SK-N-SH (cell line): ENCODE results near the gene TP53I3. TPM values are rescaled to one million over a fixed set of nuclear protein-coding genes. Genes with fewer than 3 reads are reported as not detected.

Source experiments
- CTCF ChIA-PET: fragments of 300-600, 350-600 bp; formaldehyde crosslinking; extraction: SDS; loops from one replicate; lab custom pipeline; 2021; lab: Yijun Ruan, JAX
- POLR2A ChIA-PET: fragments of 350-600 bp; sonication (Branson Sonifier 250); formaldehyde crosslinking; extraction: SDS; loops from one replicate; lab custom pipeline; 2020; ENCODE audit warnings: antibody characterized with exemption, inconsistent platforms; lab: Yijun Ruan, JAX
- DNase-seq: peaks from one replicate; pipeline ENCODE4 v3.0.0; 2012
- H2AFZ ChIP-seq: fragments of 200-600 bp; sonication (generic); 2 replicates; pipeline ENCODE4 v1.8.1; 2016; ENCODE audit warnings: antibody characterized with exemption, mild to moderate bottlenecking, low read depth
- H3F3A ChIP-seq: fragments of 200-600 bp; sonication (generic); replicated peaks from 2 replicates; pipeline ENCODE3; 2016; ENCODE audit warnings: antibody characterized with exemption, mild to moderate bottlenecking; ENCODE audit not compliant: insufficient read depth
- H3K27ac ChIP-seq, 2 experiments: fragments of 200-500 bp in 1 of 2; fragments of 200-600 bp in 1 of 2; sonication (Bioruptor generic) in 1 of 2; sonication (generic), shearing (Covaris generic) in 1 of 2; 2 replicates each; pipeline versions ENCODE4 v1.5.1 to v1.6.1; 2014 to 2016; ENCODE audit warnings: low read depth in 2 of 2, inconsistent platforms in 1 of 2, low read length in 1 of 2, mild to moderate bottlenecking in 1 of 2, mixed read lengths in 1 of 2
- H3K27me3 ChIP-seq: fragments of 200-600 bp; sonication (generic), shearing (Covaris generic); 2 replicates; pipeline ENCODE4 v1.6.1; 2016; ENCODE audit warnings: mixed run types; ENCODE audit not compliant: insufficient read depth
- H3K36me3 ChIP-seq, 2 experiments: fragments of 200-500 bp in 1 of 2; fragments of 200-600 bp in 1 of 2; sonication (Bioruptor generic) in 1 of 2; sonication (generic) in 1 of 2; replicated peaks in 1 of 2; 2 replicates each; pipeline versions ENCODE3 to v1.5.1; 2014 to 2016; ENCODE audit warnings: low read length in 1 of 2, mild to moderate bottlenecking in 1 of 2; ENCODE audit not compliant: insufficient read depth in 2 of 2, control insufficient read depth in 1 of 2
- H3K4me1 ChIP-seq, 2 experiments: fragments of 200-500 bp in 1 of 2; fragments of 200-600 bp in 1 of 2; sonication (Bioruptor generic) in 1 of 2; sonication (generic), shearing (Covaris generic) in 1 of 2; 2 replicates each; pipeline versions ENCODE4 v1.5.1 to v1.6.1; 2014 to 2016; ENCODE audit warnings: low read depth in 1 of 2, low read length in 1 of 2, mixed run types in 1 of 2; ENCODE audit not compliant: insufficient read depth in 2 of 2, control insufficient read depth in 1 of 2
- H3K4me2 ChIP-seq: fragments of 200-600 bp; sonication (generic), shearing (Covaris generic); 2 replicates; pipeline ENCODE4 v1.6.1; 2017; ENCODE audit warnings: mixed run types
- H3K4me3 ChIP-seq, 2 experiments: fragments of 200-500 bp in 1 of 2; fragments of 200-600 bp in 1 of 2; sonication (Bioruptor generic) in 1 of 2; sonication (generic), shearing (Covaris generic) in 1 of 2; 2 replicates each; pipeline versions ENCODE4 v1.5.1 to v1.8.1; 2014 to 2016; ENCODE audit warnings: low read depth in 2 of 2, inconsistent platforms in 1 of 2, low read length in 1 of 2, mild to moderate bottlenecking in 1 of 2, mixed read lengths in 1 of 2, moderate library complexity in 1 of 2
- H3K79me2 ChIP-seq: fragments of 200-600 bp; sonication (generic); 2 replicates; pipeline ENCODE4 v1.8.1; 2017; ENCODE audit warnings: mild to moderate bottlenecking; ENCODE audit not compliant: insufficient read depth
- H3K9ac ChIP-seq: fragments of 200-600 bp; sonication (generic); 2 replicates; pipeline ENCODE4 v1.6.1; 2017; ENCODE audit warnings: mixed run types
- H3K9me2 ChIP-seq: fragments of 200-600 bp; sonication (generic); 2 replicates; pipeline ENCODE4 v1.6.1; 2017; ENCODE audit warnings: mixed run types
- H3K9me3 ChIP-seq: fragments of 200-600 bp; sonication (generic); 2 replicates; pipeline ENCODE4 v1.6.1; 2017; ENCODE audit warnings: mixed run types, mild to moderate bottlenecking, moderate library complexity
- H4K20me1 ChIP-seq: fragments of 200-600 bp; sonication (generic); 2 replicates; pipeline ENCODE4 v1.6.1; 2017; ENCODE audit warnings: mild to moderate bottlenecking, mixed run types; ENCODE audit not compliant: insufficient read depth
- CHD2 ChIP-seq: fragments of 150-350 bp; IDR thresholded peaks from 2 replicates; pipeline ENCODE4 v1.6.1; 2018; ENCODE audit warnings: low read length; ENCODE audit not compliant: partially characterized antibody
- FOSL2 ChIP-seq: IDR thresholded peaks from 2 replicates; pipeline ENCODE4 v1.4.0; 2012; ENCODE audit warnings: low read depth, mild to moderate bottlenecking, moderate library complexity, borderline replicate concordance
- FOXM1 ChIP-seq: IDR thresholded peaks from 2 replicates; pipeline ENCODE4 v1.4.0; 2012; ENCODE audit warnings: low read depth, mild to moderate bottlenecking
- GABPA ChIP-seq: IDR thresholded peaks from 2 replicates; pipeline ENCODE4 v1.4.0; 2012; ENCODE audit warnings: low read depth, mild to moderate bottlenecking
- JUND ChIP-seq: IDR thresholded peaks from 2 replicates; pipeline ENCODE4 v1.4.0; 2012
- MXI1 ChIP-seq: IDR thresholded peaks from 2 replicates; pipeline ENCODE4 v1.6.1; 2012; ENCODE audit warnings: mild to moderate bottlenecking, low read depth, low read length, improper control_type of control experiment
- NRF1 ChIP-seq: IDR thresholded peaks from 2 replicates; pipeline ENCODE4 v1.6.1; 2012; ENCODE audit warnings: low read depth, mild to moderate bottlenecking, low read length
- PBX3 ChIP-seq: IDR thresholded peaks from 2 replicates; pipeline ENCODE4; 2012
- POLR2AphosphoS5 ChIP-seq: IDR thresholded peaks from 2 replicates; pipeline ENCODE4 v1.6.1; 2012; ENCODE audit warnings: low read depth, low read length
- RCOR1 ChIP-seq: fragments of 150-350 bp; IDR thresholded peaks from 2 replicates; pipeline ENCODE4 v1.6.1; 2017; ENCODE audit warnings: antibody characterized with exemption, low read length
- RXRA ChIP-seq: IDR thresholded peaks from 2 replicates; pipeline ENCODE4 v1.4.0; 2012; ENCODE audit warnings: low read depth, mild to moderate bottlenecking, borderline replicate concordance
- SMC3 ChIP-seq: IDR thresholded peaks from 2 replicates; pipeline ENCODE4 v1.6.1; 2012; ENCODE audit warnings: low read depth, low read length, improper control_type of control experiment
- TEAD4 ChIP-seq: IDR thresholded peaks from 2 replicates; pipeline ENCODE4 v1.4.0; 2012; ENCODE audit warnings: mild to moderate bottlenecking, borderline replicate concordance; ENCODE audit not compliant: insufficient read depth
- USF1 ChIP-seq: IDR thresholded peaks from 2 replicates; pipeline ENCODE4 v1.4.0; 2012; ENCODE audit warnings: low read depth, borderline replicate concordance
- USF2 ChIP-seq: fragments of 150-350 bp; IDR thresholded peaks from 2 replicates; pipeline ENCODE4 v1.6.1; 2017; ENCODE audit warnings: antibody characterized with exemption, low read length, low read depth, borderline replicate concordance
- WGBS: methylation state at CpG from one replicate; pipeline ENCODE4 v1.1.6; 2017; ENCODE audit warnings: low lambda C conversion rate; 5-methylcytosine and 5-hydroxymethylcytosine counted together
- polyA plus RNA-seq, 3 experiments: library from polyadenylated mRNA; depleted of rRNA; stranded (reverse); fragments of >200 nt; gene quantifications; 2 replicates each; pipeline ENCODE4 v1.2.3, GENCODE V29; 2012

Gene TP53I3
- polyA plus RNA-seq, 1 of the 3 experiments (the other 2 are of a cell fraction): 110 TPM

- ChIA-PET CTCF (interaction anchor here (0.6 to 5.1 kb wide), 3 partner anchors 119 to 352 kb away, joined by 3 to 38 read pairs (median 5); partner anchors contain the start of gene ATAD2B), POLR2A (interaction anchor here (1.0 to 1.7 kb wide), 5 partner anchors 12 to 222 kb away, joined by 3 to 16 read pairs (median 4); partner anchors contain the start of genes SF3B6 and TP53I3)
- Histone ChIP-seq H3K36me3 (no peaks in the 10 kb centered on the region), H3K9ac (peak overlapping the region; percentile 75), H3K9me3 (no peaks in the 10 kb centered on the region), H3K27ac (peak overlapping the region in 1 of 2 experiments; percentile 54; a peak in 1 of 4 replicates), H3K79me2 (peaks cover 52% of the 10 kb centered on the region), H3K27me3 (no peaks in the 10 kb centered on the region), H4K20me1 (no peaks in the 10 kb centered on the region), H2AFZ (peak overlapping the region; percentile 87), H3K9me2 (no peaks in the 10 kb centered on the region), H3K4me3 (peak overlapping the region; percentile 75 to 89), H3F3A (peaks cover 15% of the 10 kb centered on the region), H3K4me1 (peaks cover 3 to 16% of the 10 kb centered on the region in 2 experiments; a peak in 2 of 4 replicates), H3K4me2 (peak overlapping the region; percentile 71)
- 1% methylated on average over 2 of the region's 2 CpGs for WGBS
- TF ChIP-seq FOXM1 (no peak), CHD2 (no peak), RXRA (no peak), POLR2AphosphoS5 (no peak), FOSL2 (no peak), JUND (no peak), PBX3 (no peak), USF1 (no peak), TEAD4 (no peak), MXI1 (no peak), NRF1 (no peak), SMC3 (no peak), USF2 (no peak), RCOR1 (no peak), GABPA (no peak)
- no peak for DNase-seq
Observed at GRCh38 chr2:24046599-24046929, 38.1 kb downstream of the TP53I3 start.
